ENCODE measurements around the gene ANKRD45. TPM values are rescaled to one million over a fixed set of nuclear protein-coding genes. Genes with fewer than 3 reads are reported as not detected.

ANKRD45 gene
- under 1 TPM; 0.33 to 0.34 TPM for total RNA-seq

GRCh38 chr1:173669491-173669941 is at the start of gene ANKRD45:
TSS of gene ANKRD45 (minus strand) at chr1:173669851. CDS start at chr1:173659418, 10,433 bp downstream.

GRCh38 chr1:173714759-173715537 is 45.3 kb upstream of the ANKRD45 start, which contains the start of gene KLHL20:
TSS of gene KLHL20 (plus strand) at chr1:173714981. CDS start at chr1:173716044, 1,063 bp downstream.

GRCh38 chr1:173635116-173635515 is 34.5 kb downstream of the ANKRD45 start, which contains the start of gene TEX50:
TSS of gene TEX50 (plus strand) at chr1:173635338. CDS start at chr1:173635522, 184 bp downstream.

GRCh38 chr1:173603056-173603591 is 66.5 kb downstream of the ANKRD45 start, which contains the start of gene SLC9C2:
TSS of gene SLC9C2 (minus strand) at chr1:173603072. CDS start at chr1:173601776, 1,296 bp downstream.

Other genes starting within 250 kb of the ANKRD45 start
- gene PRDX6, start 192.5 kb downstream of the ANKRD45 start, total RNA-seq, result 100 to 1,000 TPM in 1 of 2 donors, 10 to 100 TPM in 1; 70.5 to 126 TPM
- gene SLC9C2, start 66.8 kb downstream of the ANKRD45 start, total RNA-seq, result not detected
- not detected for gene TEX50, start 34.5 kb downstream of the ANKRD45 start, total RNA-seq
- 10 to 100 TPM; 15.0 to 17.2 TPM for gene KLHL20, start 45.1 kb upstream of the ANKRD45 start, total RNA-seq
- 10 to 100 TPM; 19.6 to 38.0 TPM for gene DARS2, start 154.8 kb upstream of the ANKRD45 start, total RNA-seq
- 10 to 100 TPM; 11.0 to 23.0 TPM for gene CENPL, start 155.0 kb upstream of the ANKRD45 start, total RNA-seq
- 100 to 1,000 TPM; 171 to 330 TPM for gene GAS5, start 198.1 kb upstream of the ANKRD45 start, total RNA-seq
- 1 to 10 TPM; 7.0 to 10.0 TPM for gene ZBTB37, start 198.5 kb upstream of the ANKRD45 start, total RNA-seq
- gene SERPINC1, start 247.5 kb upstream of the ANKRD45 start, total RNA-seq, result under 1 TPM in 1 of 2 donors, not detected in 1; 0.33 TPM